OCI-LY1 (cell line): ENCODE data around the gene ODF2L.

Experiments
- H2AFZ ChIP-seq: fragments of 200-600 bp; sonication (generic), shearing (Covaris generic); 2 replicates; pipeline ENCODE4 v1.6.0; 2014; ENCODE audit warnings: antibody characterized with exemption, mild to moderate bottlenecking, low read length
- H3F3A ChIP-seq: fragments of 200-600 bp; sonication (generic), shearing (Covaris generic); 2 replicates; pipeline ENCODE4 v1.6.0; 2014; ENCODE audit warnings: mild to moderate bottlenecking, antibody characterized with exemption, low read length, moderate library complexity; ENCODE audit not compliant: insufficient read depth
- H3K27ac ChIP-seq: fragments of 200-600 bp; sonication (generic); 2 replicates; pipeline ENCODE4 v1.5.1; 2014; ENCODE audit warnings: low read length, mixed run types, mild to moderate bottlenecking, low read depth; ENCODE audit not compliant: poor library complexity, severe bottlenecking
- H3K27me3 ChIP-seq: fragments of 200-600 bp; sonication (generic); 2 replicates; pipeline ENCODE4 v1.6.0; 2014; ENCODE audit warnings: antibody characterized with exemption, mild to moderate bottlenecking, low read length, moderate library complexity; ENCODE audit not compliant: insufficient read depth
- H3K36me3 ChIP-seq: fragments of 200-600 bp; sonication (generic); 2 replicates; pipeline ENCODE4 v1.6.1; 2014; ENCODE audit warnings: mild to moderate bottlenecking, antibody characterized with exemption, low read length, moderate library complexity, mixed read lengths; ENCODE audit not compliant: insufficient read depth
- H3K4me1 ChIP-seq: fragments of 200-600 bp; sonication (generic); 2 replicates; pipeline ENCODE4 v1.5.1; 2014; ENCODE audit warnings: mild to moderate bottlenecking, low read length, moderate library complexity; ENCODE audit not compliant: insufficient read depth, severe bottlenecking
- H3K4me2 ChIP-seq: fragments of 200-600 bp; sonication (generic), shearing (Covaris generic); 2 replicates; pipeline ENCODE4 v1.6.1; 2014; ENCODE audit warnings: low read length
- H3K4me3 ChIP-seq: fragments of 200-600 bp; sonication (generic); 2 replicates; pipeline ENCODE4 v1.5.1; 2014; ENCODE audit warnings: low read length, low read depth, mild to moderate bottlenecking, mixed read lengths; ENCODE audit not compliant: poor library complexity, severe bottlenecking
- H3K79me2 ChIP-seq: fragments of 200-600 bp; shearing (Covaris generic); 2 replicates; pipeline ENCODE4 v1.6.1; 2016; ENCODE audit warnings: mixed run types, low read length, mixed read lengths; ENCODE audit not compliant: insufficient read depth
- H3K9ac ChIP-seq: fragments of 200-600 bp; sonication (generic), shearing (Covaris generic); 2 replicates; pipeline ENCODE4 v1.6.1; 2014; ENCODE audit warnings: mild to moderate bottlenecking, low read length, mixed read lengths
- H3K9me2 ChIP-seq: fragments of 200-600 bp; sonication (generic), shearing (Covaris generic); 2 replicates; pipeline ENCODE4 v1.6.1; 2014; ENCODE audit warnings: low read depth, mild to moderate bottlenecking, low read length, mixed read lengths
- H3K9me3 ChIP-seq: fragments of 200-600 bp; shearing (Covaris generic); 2 replicates; pipeline ENCODE4 v1.6.1; 2014; ENCODE audit warnings: low read length, mixed read lengths
- H4K20me1 ChIP-seq: fragments of 200-600 bp; sonication (generic), shearing (Covaris generic); 2 replicates; pipeline ENCODE4 v1.6.0; 2016; ENCODE audit warnings: mild to moderate bottlenecking, low read length; ENCODE audit not compliant: insufficient read depth
- EZH2 ChIP-seq: fragments of 200-600 bp; sonication (generic), shearing (Covaris generic); IDR thresholded peaks from 2 replicates; pipeline ENCODE4 v1.8.0; 2017; ENCODE audit warnings: borderline replicate concordance, mixed run types, mild to moderate bottlenecking, antibody characterized with exemption, low read length, moderate library complexity, mixed read lengths
- TF ChIP-seq, protein P1 (sequence below): fragments of 200-600 bp; sonication (generic), shearing (Covaris generic); IDR thresholded peaks from 2 replicates; pipeline ENCODE4 v1.5.1; 2017; ENCODE audit warnings: mild to moderate bottlenecking, antibody characterized with exemption, low read length, moderate library complexity, mixed read lengths

Gene ODF2L

DNA sequence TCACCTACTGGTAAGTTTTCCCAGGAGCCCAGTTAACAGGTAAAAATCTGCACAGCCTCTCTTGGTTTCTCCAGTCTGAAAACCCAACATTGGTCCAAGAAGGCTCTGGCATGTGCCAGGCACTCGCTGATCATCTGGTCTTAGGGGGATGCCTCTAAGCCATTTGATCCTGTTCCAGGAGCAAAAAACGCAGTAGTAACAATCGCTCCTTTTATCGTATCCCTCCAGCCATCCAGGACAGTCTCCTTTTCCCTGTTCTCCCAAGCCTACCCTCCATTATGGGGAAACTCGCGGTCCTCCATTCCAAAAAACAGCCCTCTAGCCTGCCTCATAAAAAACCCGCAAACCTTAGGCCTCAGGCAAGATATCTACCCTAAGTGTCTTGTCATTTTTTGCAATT is 56.2 kb downstream of the ODF2L start:
- Histone ChIP-seq H3K4me2 (no peak overlapping the region), H3K4me1 (no peaks in the 10 kb centered on the region), H3K79me2 (no peaks in the 10 kb centered on the region), H3K36me3 (no peaks in the 10 kb centered on the region), H2AFZ (no peak overlapping the region), H3F3A (no peaks in the 10 kb centered on the region), H3K27ac (no peak overlapping the region), H3K9me2 (no peaks in the 10 kb centered on the region), H4K20me1 (no peaks in the 10 kb centered on the region), H3K27me3 (no peaks in the 10 kb centered on the region), H3K9ac (no peak overlapping the region), H3K9me3 (no peaks in the 10 kb centered on the region), H3K4me3 (no peak overlapping the region)
- no peak for TF ChIP-seq EZH2
- TF ChIP-seq, protein P1, sequence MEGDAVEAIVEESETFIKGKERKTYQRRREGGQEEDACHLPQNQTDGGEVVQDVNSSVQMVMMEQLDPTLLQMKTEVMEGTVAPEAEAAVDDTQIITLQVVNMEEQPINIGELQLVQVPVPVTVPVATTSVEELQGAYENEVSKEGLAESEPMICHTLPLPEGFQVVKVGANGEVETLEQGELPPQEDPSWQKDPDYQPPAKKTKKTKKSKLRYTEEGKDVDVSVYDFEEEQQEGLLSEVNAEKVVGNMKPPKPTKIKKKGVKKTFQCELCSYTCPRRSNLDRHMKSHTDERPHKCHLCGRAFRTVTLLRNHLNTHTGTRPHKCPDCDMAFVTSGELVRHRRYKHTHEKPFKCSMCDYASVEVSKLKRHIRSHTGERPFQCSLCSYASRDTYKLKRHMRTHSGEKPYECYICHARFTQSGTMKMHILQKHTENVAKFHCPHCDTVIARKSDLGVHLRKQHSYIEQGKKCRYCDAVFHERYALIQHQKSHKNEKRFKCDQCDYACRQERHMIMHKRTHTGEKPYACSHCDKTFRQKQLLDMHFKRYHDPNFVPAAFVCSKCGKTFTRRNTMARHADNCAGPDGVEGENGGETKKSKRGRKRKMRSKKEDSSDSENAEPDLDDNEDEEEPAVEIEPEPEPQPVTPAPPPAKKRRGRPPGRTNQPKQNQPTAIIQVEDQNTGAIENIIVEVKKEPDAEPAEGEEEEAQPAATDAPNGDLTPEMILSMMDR = no peak

- TF ChIP-seq, protein P1 = no peak
- no peak for TF ChIP-seq EZH2
- Histone ChIP-seq H3F3A (no peaks in the 10 kb centered on the region), H3K9me3 (no peaks in the 10 kb centered on the region)
These were observed 56.9 kb downstream of the ODF2L start for GRCh38 chr1:86339014-86339812.

DNA sequence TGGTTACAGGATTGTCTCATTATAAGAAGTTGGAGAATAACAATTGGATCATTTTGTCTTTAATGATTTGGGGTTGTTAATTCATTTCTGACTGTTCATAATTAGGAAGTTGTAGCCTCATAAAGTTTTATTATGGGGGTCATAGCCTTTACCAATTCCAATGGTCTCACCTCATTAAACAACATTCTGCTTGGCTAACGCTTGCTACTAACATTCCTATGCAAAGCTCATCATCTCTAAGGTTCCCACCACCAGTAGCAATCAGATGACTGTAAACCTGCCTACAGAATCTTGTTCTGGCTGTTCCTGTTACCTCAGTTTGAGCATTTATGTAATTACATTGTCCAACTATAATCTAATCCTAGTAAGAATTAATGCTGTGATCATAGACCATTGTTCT is 60.2 kb downstream of the ODF2L start:
- Histone ChIP-seq H3K4me3 (no peak overlapping the region), H3K4me2 (no peak overlapping the region), H3K9ac (no peak overlapping the region), H2AFZ (no peak overlapping the region), H3K79me2 (no peaks in the 10 kb centered on the region), H4K20me1 (no peaks in the 10 kb centered on the region), H3K36me3 (no peaks in the 10 kb centered on the region), H3F3A (no peaks in the 10 kb centered on the region), H3K27me3 (no peaks in the 10 kb centered on the region), H3K9me3 (no peaks in the 10 kb centered on the region), H3K4me1 (no peaks in the 10 kb centered on the region), H3K27ac (no peak overlapping the region), H3K9me2 (no peaks in the 10 kb centered on the region)
- TF ChIP-seq, protein P1 = no peak
- TF ChIP-seq EZH2 = no peak

More at GRCh38 chr1:86339014-86339812, 56.9 kb downstream of the ODF2L start:
- no peak overlapping the region for H3K27ac ChIP-seq
- no peaks in the 10 kb centered on the region for H3K27me3 ChIP-seq
- H3K4me2 ChIP-seq = no peak overlapping the region
- H3K9ac ChIP-seq = no peak overlapping the region
- no peaks in the 10 kb centered on the region for H3K79me2 ChIP-seq
- no peak overlapping the region for H2AFZ ChIP-seq
- no peak overlapping the region for H3K4me3 ChIP-seq
- no peaks in the 10 kb centered on the region for H4K20me1 ChIP-seq
- no peaks in the 10 kb centered on the region for H3K36me3 ChIP-seq
- no peaks in the 10 kb centered on the region for H3K9me2 ChIP-seq
- H3K4me1 ChIP-seq = no peaks in the 10 kb centered on the region
